Spleen (tissue), 7 donors: ENCODE results near the gene CACNA1H.
"Not testable (repeated sequence)": the region's sequence is repeated elsewhere in the genome, so short reads cannot be mapped to it uniquely, and the experiment has no call there.

Experiments used
- CTCF ChIP-seq, 11 experiments: fragments of 200-600 bp in 7 of 11; fragments of 450-650 bp in 4 of 11; sonication (generic) in 4 of 11; IDR thresholded peaks in 8 of 11; conservative IDR thresholded peaks in 3 of 11; 1 replicate in 7 of 11; 2 replicates in 4 of 11; pipeline versions ENCODE4 v1.4.0 to v1.8.0; 2016 to 2021; ENCODE audit warnings: antibody characterized with exemption in 11 of 11, inconsistent platforms in 4 of 11, mild to moderate bottlenecking in 1 of 11
- POLR2AphosphoS5 ChIP-seq, 3 donors: sonication (generic); formaldehyde crosslinking; IDR thresholded peaks; one replicate each; pipeline ENCODE4 v1.5.1; 2017; ENCODE audit warnings: antibody characterized with exemption in 3 of 3
- donor health status: DM: no; HTN: no; CAD: no; lungs with moderate emphysema.
- donor health status: DM: no; HTN: no; CAD: no.
- donor health status: DM: no; HTN: no; CAD: no.

GRCh38 chr16:1231301-1231700 lies 78.4 kb downstream of the CACNA1H start:
- TF ChIP-seq CTCF (IDR thresholded peaks at IDR 0.05 in 8 of 11, conservative IDR thresholded peaks at IDR 0.05 in 3 of 11); POLR2AphosphoS5 (IDR thresholded peaks at IDR 0.05): not testable (repeated sequence)
